SK-N-SH treated with all-trans-retinoic acid at 6 μM for 48 hours (cell line): ENCODE measurements around the gene MRPS23.

Source experiments
- ATAC-seq: fragments of 200-7000 bp; cut with Tn5 transposase; 3 replicates; pipeline ENCODE4 v1.9.1; 2020; ENCODE audit warnings: mild to moderate bottlenecking, moderate library complexity
- ARNTL ChIP-seq: fragments of 450-650 bp; formaldehyde crosslinking; IDR thresholded peaks from 2 replicates; pipeline ENCODE4 v1.5.0; 2020; ENCODE audit warnings: low read depth, mild to moderate bottlenecking, moderate library complexity, borderline replicate concordance
- BACH2 ChIP-seq: fragments of 250-450 bp; sonication (Bioruptor Pico); IDR thresholded peaks from 2 replicates; pipeline ENCODE4 v1.9.0; 2021; ENCODE audit warnings: mild to moderate bottlenecking, borderline replicate concordance
- CSDC2 ChIP-seq: fragments of 250-450 bp; sonication (Bioruptor Pico); IDR thresholded peaks from 2 replicates; pipeline ENCODE4 v1.5.0; 2020; ENCODE audit warnings: mild to moderate bottlenecking, moderate library complexity
- ESRRG ChIP-seq: fragments of 250-450 bp; sonication (Bioruptor Pico); IDR thresholded peaks from 2 replicates; pipeline ENCODE4 v1.6.1; 2021; ENCODE audit warnings: mild to moderate bottlenecking
- GLIS3 ChIP-seq: fragments of 250-450 bp; sonication (Bioruptor Pico); IDR thresholded peaks from 2 replicates; pipeline ENCODE4 v1.5.0; 2020; ENCODE audit warnings: mild to moderate bottlenecking, moderate library complexity
- ISL1 ChIP-seq: fragments of 250-450 bp; sonication (Bioruptor Pico); IDR thresholded peaks from 2 replicates; pipeline ENCODE4 v2.1.2; 2022; ENCODE audit warnings: mild to moderate bottlenecking, moderate library complexity
- OSR1 ChIP-seq: fragments of 250-450 bp; sonication (Bioruptor Pico); IDR thresholded peaks from 2 replicates; pipeline ENCODE4 v1.8.0; 2022; ENCODE audit warnings: moderate library complexity, mild to moderate bottlenecking, inconsistent platforms
- POU6F1 ChIP-seq: fragments of 250-450 bp; sonication (Bioruptor Pico); IDR thresholded peaks from 2 replicates; pipeline ENCODE4 v1.8.0; 2021; ENCODE audit warnings: low read depth, mild to moderate bottlenecking, moderate library complexity, borderline replicate concordance
- RARB ChIP-seq: fragments of 250-450 bp; sonication (Bioruptor Pico); IDR thresholded peaks from 2 replicates; pipeline ENCODE4 v1.8.0; 2021; ENCODE audit warnings: mild to moderate bottlenecking, moderate library complexity
- SNAI2 ChIP-seq: fragments of 250-450 bp; sonication (Bioruptor Pico); IDR thresholded peaks from 2 replicates; pipeline ENCODE4 v1.5.0; 2020; ENCODE audit warnings: mild to moderate bottlenecking, moderate library complexity
- TCF4 ChIP-seq: fragments of 250-450 bp; sonication (Bioruptor Pico); IDR thresholded peaks from 2 replicates; pipeline ENCODE4 v1.8.0; 2021; ENCODE audit warnings: mild to moderate bottlenecking, moderate library complexity, borderline replicate concordance
- TSHZ2 ChIP-seq: fragments of 250-450 bp; sonication (Bioruptor Pico); IDR thresholded peaks from 2 replicates; pipeline ENCODE4 v1.5.0; 2020; ENCODE audit warnings: mild to moderate bottlenecking, moderate library complexity
- ZC3H10 ChIP-seq: fragments of 250-450 bp; sonication (Bioruptor Pico); IDR thresholded peaks from 2 replicates; pipeline ENCODE4 v1.5.1; 2021; ENCODE audit warnings: mild to moderate bottlenecking, moderate library complexity
- ZFP30 ChIP-seq: fragments of 450-650 bp; formaldehyde crosslinking; IDR thresholded peaks from 2 replicates; pipeline ENCODE4 v1.5.0; 2022; ENCODE audit warnings: mild to moderate bottlenecking, moderate library complexity
- ZNF565 ChIP-seq: fragments of 450-650 bp; formaldehyde crosslinking; conservative IDR thresholded peaks from 2 replicates; pipeline ENCODE4 v1.5.0; 2020; ENCODE audit warnings: low read depth, mild to moderate bottlenecking, moderate library complexity
- ZNF70 ChIP-seq: fragments of 450-650 bp; formaldehyde crosslinking; IDR thresholded peaks from 2 replicates; pipeline ENCODE4 v1.5.0; 2020; ENCODE audit warnings: mild to moderate bottlenecking, moderate library complexity
- ZNF8 ChIP-seq: fragments of 450-650 bp; formaldehyde crosslinking; IDR thresholded peaks from 2 replicates; pipeline ENCODE4 v1.5.0; 2020; ENCODE audit warnings: mild to moderate bottlenecking, moderate library complexity
- TF ChIP-seq, protein P1 (sequence below): fragments of 250-450 bp; sonication (Bioruptor Pico); IDR thresholded peaks from 2 replicates; pipeline ENCODE4 v1.5.1; 2020; ENCODE audit warnings: low read depth, mild to moderate bottlenecking, moderate library complexity
- TF ChIP-seq, protein P2 (sequence below): fragments of 250-450 bp; sonication (Bioruptor Pico); IDR thresholded peaks from 2 replicates; pipeline ENCODE4 v1.8.0; 2020; ENCODE audit warnings: mild to moderate bottlenecking, moderate library complexity, borderline replicate concordance
- TF ChIP-seq, protein P3 (sequence below): fragments of 250-450 bp; sonication (Bioruptor Pico); IDR thresholded peaks from 2 replicates; pipeline ENCODE4 v1.5.1; 2021; ENCODE audit warnings: mild to moderate bottlenecking, moderate library complexity

The MRPS23 gene

GRCh38 chr17:57835333-57835900 is 14.4 kb downstream of the MRPS23 start (continued):
- TF ChIP-seq POU6F1 (CRISPR knock-in tag): no peak

- ATAC-seq: peak; percentile 57
- TF ChIP-seq BACH2 (CRISPR knock-in tag): no peak
- no peak for TF ChIP-seq ZNF8 (CRISPR knock-in tag)
- no peak for TF ChIP-seq ESRRG
- TF ChIP-seq, protein P1, sequence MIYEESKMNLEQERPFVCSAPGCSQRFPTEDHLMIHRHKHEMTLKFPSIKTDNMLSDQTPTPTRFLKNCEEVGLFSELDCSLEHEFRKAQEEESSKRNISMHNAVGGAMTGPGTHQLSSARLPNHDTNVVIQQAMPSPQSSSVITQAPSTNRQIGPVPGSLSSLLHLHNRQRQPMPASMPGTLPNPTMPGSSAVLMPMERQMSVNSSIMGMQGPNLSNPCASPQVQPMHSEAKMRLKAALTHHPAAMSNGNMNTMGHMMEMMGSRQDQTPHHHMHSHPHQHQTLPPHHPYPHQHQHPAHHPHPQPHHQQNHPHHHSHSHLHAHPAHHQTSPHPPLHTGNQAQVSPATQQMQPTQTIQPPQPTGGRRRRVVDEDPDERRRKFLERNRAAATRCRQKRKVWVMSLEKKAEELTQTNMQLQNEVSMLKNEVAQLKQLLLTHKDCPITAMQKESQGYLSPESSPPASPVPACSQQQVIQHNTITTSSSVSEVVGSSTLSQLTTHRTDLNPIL (CRISPR knock-in tag): no peak
- TF ChIP-seq ZNF70 (CRISPR knock-in tag): no peak
- TF ChIP-seq TSHZ2 (CRISPR knock-in tag): no peak
- no peak for TF ChIP-seq GLIS3 (CRISPR knock-in tag)
- TF ChIP-seq, protein P2, sequence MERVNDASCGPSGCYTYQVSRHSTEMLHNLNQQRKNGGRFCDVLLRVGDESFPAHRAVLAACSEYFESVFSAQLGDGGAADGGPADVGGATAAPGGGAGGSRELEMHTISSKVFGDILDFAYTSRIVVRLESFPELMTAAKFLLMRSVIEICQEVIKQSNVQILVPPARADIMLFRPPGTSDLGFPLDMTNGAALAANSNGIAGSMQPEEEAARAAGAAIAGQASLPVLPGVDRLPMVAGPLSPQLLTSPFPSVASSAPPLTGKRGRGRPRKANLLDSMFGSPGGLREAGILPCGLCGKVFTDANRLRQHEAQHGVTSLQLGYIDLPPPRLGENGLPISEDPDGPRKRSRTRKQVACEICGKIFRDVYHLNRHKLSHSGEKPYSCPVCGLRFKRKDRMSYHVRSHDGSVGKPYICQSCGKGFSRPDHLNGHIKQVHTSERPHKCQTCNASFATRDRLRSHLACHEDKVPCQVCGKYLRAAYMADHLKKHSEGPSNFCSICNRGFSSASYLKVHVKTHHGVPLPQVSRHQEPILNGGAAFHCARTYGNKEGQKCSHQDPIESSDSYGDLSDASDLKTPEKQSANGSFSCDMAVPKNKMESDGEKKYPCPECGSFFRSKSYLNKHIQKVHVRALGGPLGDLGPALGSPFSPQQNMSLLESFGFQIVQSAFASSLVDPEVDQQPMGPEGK (CRISPR knock-in tag): no peak
- TF ChIP-seq ZC3H10: no peak
- no peak for TF ChIP-seq CSDC2 (CRISPR knock-in tag)
- no peak for TF ChIP-seq TCF4
- TF ChIP-seq, protein P3, sequence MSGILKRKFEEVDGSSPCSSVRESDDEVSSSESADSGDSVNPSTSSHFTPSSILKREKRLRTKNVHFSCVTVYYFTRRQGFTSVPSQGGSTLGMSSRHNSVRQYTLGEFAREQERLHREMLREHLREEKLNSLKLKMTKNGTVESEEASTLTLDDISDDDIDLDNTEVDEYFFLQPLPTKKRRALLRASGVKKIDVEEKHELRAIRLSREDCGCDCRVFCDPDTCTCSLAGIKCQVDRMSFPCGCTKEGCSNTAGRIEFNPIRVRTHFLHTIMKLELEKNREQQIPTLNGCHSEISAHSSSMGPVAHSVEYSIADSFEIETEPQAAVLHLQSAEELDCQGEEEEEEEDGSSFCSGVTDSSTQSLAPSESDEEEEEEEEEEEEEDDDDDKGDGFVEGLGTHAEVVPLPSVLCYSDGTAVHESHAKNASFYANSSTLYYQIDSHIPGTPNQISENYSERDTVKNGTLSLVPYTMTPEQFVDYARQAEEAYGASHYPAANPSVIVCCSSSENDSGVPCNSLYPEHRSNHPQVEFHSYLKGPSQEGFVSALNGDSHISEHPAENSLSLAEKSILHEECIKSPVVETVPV (CRISPR knock-in tag): no peak
- no peak for TF ChIP-seq OSR1 (CRISPR knock-in tag)
- no peak for TF ChIP-seq RARB
- no peak for TF ChIP-seq ARNTL (CRISPR knock-in tag)
- TF ChIP-seq SNAI2 (CRISPR knock-in tag): no peak
- no peak for TF ChIP-seq ISL1
- no peak for TF ChIP-seq ZNF565 (CRISPR knock-in tag)
- no peak for TF ChIP-seq ZFP30 (CRISPR knock-in tag)
These were observed 15.6 kb downstream of the MRPS23 start for GRCh38 chr17:57834146-57834741.

- TF ChIP-seq GLIS3 (CRISPR knock-in tag) (no peak), ZNF70 (CRISPR knock-in tag) (peak; percentile 69; the same call in 1 of the 2 replicates)
- ATAC-seq: peak; percentile 82
These were observed 16.5 kb downstream of the MRPS23 start for GRCh38 chr17:57833179-57833939.
